GM12874 (cell line): ENCODE results near the gene CARD19.

Experiments
- CTCF ChIP-seq: IDR thresholded peaks from 2 replicates; pipeline ENCODE4 v1.5.1; 2011; ENCODE audit warnings: low read depth, mild to moderate bottlenecking, control low read depth, low read length, moderate library complexity; ENCODE audit not compliant: insufficient read depth

Gene CARD19

GRCh38 chr9:93132287-93132927, 36.4 kb downstream of the CARD19 start:
- no peak for TF ChIP-seq CTCF

GRCh38 chr9:93132946-93133680, 37.1 kb downstream of the CARD19 start:
- TF ChIP-seq CTCF, result no peak

GRCh38 chr9:93133681-93134014, 37.6 kb downstream of the CARD19 start:
- no peak for TF ChIP-seq CTCF

GRCh38 chr9:93134015-93134739, 38.2 kb downstream of the CARD19 start, which contains the start of gene NINJ1:
Gene NINJ1, minus strand, starts transcription at chr9:93134251. Its CDS starts 34 bp downstream, at chr9:93134217.
- TF ChIP-seq CTCF, result no peak

GRCh38 chr9:93134740-93135444, 38.9 kb downstream of the CARD19 start:
- TF ChIP-seq CTCF, result no peak

GRCh38 chr9:93136011-93136440, 40.0 kb downstream of the CARD19 start:
- TF ChIP-seq CTCF, result no peak

- TF ChIP-seq CTCF, result no peak
Observed at GRCh38 chr9:93137362-93137761, 41.3 kb downstream of the CARD19 start.
